Upper lobe of left lung (tissue), 4 donors: Measurements from ENCODE around the gene ITGA11.

Experiments
- CTCF ChIP-seq, 6 experiments: fragments of 450-650 bp in 4 of 6; fragments of 200-600 bp in 2 of 6; sonication (generic) in 2 of 6; IDR thresholded peaks; one replicate each; pipeline ENCODE4 v1.5.1; 2016 to 2019; ENCODE audit warnings: antibody characterized with exemption in 6 of 6
- POLR2A ChIP-seq, 4 donors: fragments of 450-650 bp; IDR thresholded peaks; one replicate each; pipeline ENCODE4 v1.5.1; 2016 to 2017; ENCODE audit warnings: antibody characterized with exemption in 4 of 4, mild to moderate bottlenecking in 2 of 4
- POLR2AphosphoS5 ChIP-seq, 2 donors: sonication (generic); formaldehyde crosslinking; IDR thresholded peaks; one replicate each; pipeline ENCODE4 v1.5.1; 2017; ENCODE audit warnings: antibody characterized with exemption in 2 of 2

GRCh38 chr15:68303560-68304436, 128.2 kb downstream of the ITGA11 start:
- TF ChIP-seq CTCF (IDR thresholded peaks at IDR 0.05) (no peak), POLR2A (IDR thresholded peaks at IDR 0.05) (no peak), POLR2AphosphoS5 (IDR thresholded peaks at IDR 0.05) (no peak)
